KMS-11 (cell line): ENCODE data around the gene AGPAT3.

ENCODE experiments used
- H2AFZ ChIP-seq: fragments of 200-600 bp; sonication (generic); 2 replicates; pipeline ENCODE4 v1.6.1; 2016; ENCODE audit warnings: antibody characterized with exemption, mixed run types, low read depth
- H3K27ac ChIP-seq: fragments of 200-600 bp; sonication (generic); 2 replicates; pipeline ENCODE4 v1.6.1; 2016; ENCODE audit warnings: mild to moderate bottlenecking, mixed run types
- H3K27me3 ChIP-seq: fragments of 200-600 bp; sonication (generic); 2 replicates; pipeline ENCODE4 v1.6.1; 2017; ENCODE audit warnings: mild to moderate bottlenecking, low read depth, mixed run types, moderate library complexity; ENCODE audit not compliant: insufficient read depth
- H3K36me3 ChIP-seq: fragments of 200-600 bp; sonication (generic); 2 replicates; pipeline ENCODE4 v1.6.1; 2017; ENCODE audit warnings: mild to moderate bottlenecking, mixed run types; ENCODE audit not compliant: insufficient read depth
- H3K4me1 ChIP-seq: fragments of 200-600 bp; sonication (generic); 2 replicates; pipeline ENCODE4 v1.6.1; 2016; ENCODE audit warnings: mild to moderate bottlenecking, low read depth, mixed run types; ENCODE audit not compliant: poor library complexity, severe bottlenecking
- H3K4me2 ChIP-seq: fragments of 200-600 bp; sonication (generic); 2 replicates; pipeline ENCODE4 v1.7.0; 2016; ENCODE audit warnings: mild to moderate bottlenecking, mixed run types
- H3K4me3 ChIP-seq: fragments of 200-600 bp; sonication (generic); IDR thresholded peaks from 2 replicates; pipeline ENCODE4 v1.6.1; 2017; ENCODE audit warnings: low read depth, low read length, mixed read lengths; ENCODE audit not compliant: insufficient read depth
- H3K79me2 ChIP-seq: fragments of 200-600 bp; sonication (generic); 2 replicates; pipeline ENCODE4 v1.6.1; 2016; ENCODE audit warnings: low read depth, mixed run types; ENCODE audit not compliant: insufficient read depth
- H3K9ac ChIP-seq: fragments of 200-600 bp; sonication (generic); 2 replicates; pipeline ENCODE4 v1.6.1; 2016; ENCODE audit warnings: mild to moderate bottlenecking, mixed run types
- H4K20me1 ChIP-seq: fragments of 200-600 bp; sonication (generic); 2 replicates; pipeline ENCODE4 v1.6.1; 2016; ENCODE audit warnings: mild to moderate bottlenecking, mixed run types; ENCODE audit not compliant: insufficient read depth
- CTCF ChIP-seq: fragments of 200-600 bp; sonication (generic); conservative IDR thresholded peaks from 2 replicates; pipeline ENCODE4 v1.6.1; 2017; ENCODE audit warnings: low read depth, mild to moderate bottlenecking, antibody characterized with exemption, low read length, moderate library complexity, mixed read lengths

Gene AGPAT3

DNA sequence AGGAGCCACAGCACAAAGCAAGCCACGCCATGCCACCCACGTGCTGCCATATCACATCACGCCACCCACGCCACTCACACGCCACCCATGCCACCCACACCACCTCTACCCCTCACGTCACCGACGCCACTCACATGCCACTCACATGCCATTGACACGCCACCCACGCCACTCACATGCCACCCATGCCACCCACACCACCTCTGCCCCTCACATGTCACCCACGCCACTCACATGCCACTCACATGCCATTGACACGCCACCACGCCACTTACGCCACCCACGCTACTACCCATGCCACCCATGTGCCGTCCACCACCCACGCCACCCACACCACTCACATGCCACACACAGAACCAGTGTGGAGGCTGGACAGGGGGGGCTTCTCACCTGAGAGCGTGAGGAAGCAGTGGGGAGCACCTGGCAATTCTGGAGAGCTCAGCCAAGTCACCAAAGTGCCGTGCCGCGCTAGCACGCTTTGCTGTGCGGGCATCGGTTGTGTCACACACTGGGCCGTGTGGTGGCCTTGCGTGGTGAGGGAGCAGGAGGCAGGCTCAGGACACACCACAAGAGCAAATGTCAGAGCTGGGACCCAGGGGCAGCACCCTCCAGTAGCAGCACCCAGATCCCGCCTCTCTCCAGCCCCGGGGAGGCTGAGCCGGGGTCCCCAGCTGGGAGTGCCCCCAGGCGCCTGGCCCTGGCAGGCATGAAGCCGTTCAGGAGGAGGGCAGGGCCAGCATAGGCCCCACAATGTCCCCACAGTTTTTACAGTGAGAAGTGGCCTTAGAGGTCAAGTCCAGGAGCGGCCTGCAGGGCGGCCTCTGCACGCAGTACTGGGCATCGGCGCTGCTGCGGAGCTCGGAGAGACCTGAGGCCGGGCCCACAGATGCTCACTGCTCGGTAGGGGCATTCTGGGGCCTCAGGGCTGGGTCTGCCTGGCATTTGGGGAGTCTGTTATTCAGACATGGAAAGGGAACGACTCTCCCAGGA is 70.0 kb downstream of the AGPAT3 start:
- Histone ChIP-seq H3K4me2 (no peak overlapping the region), H4K20me1 (0 out of 2 replicates have a peak, but pooled peaks cover 3% of the 10 kb centered on the region), H2AFZ (no peak overlapping the region), H3K27ac (no peak overlapping the region), H3K9ac (no peak overlapping the region), H3K4me1 (no peaks in the 10 kb centered on the region), H3K4me3 (no peak overlapping the region), H3K79me2 (peaks cover 22% of the 10 kb centered on the region; the same call in 1 of the 2 replicates), H3K27me3 (no peaks in the 10 kb centered on the region), H3K36me3 (no peaks in the 10 kb centered on the region)
- no peak for TF ChIP-seq CTCF

GRCh38 chr21:43935711-43936110 is 70.7 kb downstream of the AGPAT3 start:
- Histone ChIP-seq H4K20me1 (0 out of 2 replicates have a peak, but pooled peaks cover 3% of the 10 kb centered on the region), H3K4me3 (no peak overlapping the region), H3K79me2 (peaks cover 22% of the 10 kb centered on the region; the same call in 1 of the 2 replicates), H3K4me1 (no peaks in the 10 kb centered on the region), H3K27me3 (no peaks in the 10 kb centered on the region), H3K27ac (no peak overlapping the region), H3K36me3 (no peaks in the 10 kb centered on the region), H3K4me2 (no peak overlapping the region), H3K9ac (no peak overlapping the region), H2AFZ (no peak overlapping the region)
- no peak for TF ChIP-seq CTCF

DNA sequence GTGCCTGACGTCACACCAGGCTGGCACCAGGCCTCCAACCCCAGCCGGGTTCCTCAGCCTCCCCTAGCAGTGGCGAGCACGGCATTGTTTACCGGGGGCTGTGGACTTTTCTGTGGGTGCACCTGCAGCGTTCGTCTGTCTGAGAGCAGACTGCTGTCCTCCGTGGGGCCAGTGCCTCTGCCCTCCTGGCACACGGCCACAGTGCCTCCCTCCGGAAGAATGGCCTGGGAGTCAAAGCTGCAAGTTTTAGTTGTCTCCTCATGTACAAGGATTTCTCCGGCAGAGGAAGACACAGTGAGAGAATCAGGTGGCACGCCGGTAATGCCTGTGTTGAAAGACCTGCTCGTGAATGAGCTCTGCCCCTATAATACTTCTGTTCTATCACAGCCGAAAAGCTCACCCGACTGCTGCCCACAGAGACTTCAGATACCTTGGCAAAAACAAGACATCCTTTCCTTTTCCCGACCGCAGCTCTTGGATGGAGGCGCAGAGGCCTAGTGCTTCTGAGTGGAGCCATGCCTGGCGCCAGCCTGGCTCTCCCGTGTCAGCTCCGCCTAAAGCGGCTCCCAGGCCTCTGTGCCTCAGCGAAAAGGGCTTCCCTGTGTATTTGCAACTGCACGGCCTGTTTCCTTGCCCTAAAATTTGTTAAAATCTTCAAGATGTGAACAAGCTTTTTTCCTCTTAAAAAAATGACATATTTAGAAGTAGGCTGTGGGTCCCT is 71.4 kb downstream of the AGPAT3 start:
- Histone ChIP-seq H4K20me1 (0 out of 2 replicates have a peak, but pooled peaks cover 3% of the 10 kb centered on the region), H3K79me2 (peaks cover 25% of the 10 kb centered on the region; the same call in 1 of the 2 replicates), H3K27ac (no peak overlapping the region), H3K9ac (no peak overlapping the region), H3K4me2 (no peak overlapping the region), H3K4me1 (no peaks in the 10 kb centered on the region), H3K36me3 (no peaks in the 10 kb centered on the region), H3K4me3 (no peak overlapping the region), H2AFZ (no peak overlapping the region), H3K27me3 (no peaks in the 10 kb centered on the region)
- TF ChIP-seq CTCF: no peak

DNA sequence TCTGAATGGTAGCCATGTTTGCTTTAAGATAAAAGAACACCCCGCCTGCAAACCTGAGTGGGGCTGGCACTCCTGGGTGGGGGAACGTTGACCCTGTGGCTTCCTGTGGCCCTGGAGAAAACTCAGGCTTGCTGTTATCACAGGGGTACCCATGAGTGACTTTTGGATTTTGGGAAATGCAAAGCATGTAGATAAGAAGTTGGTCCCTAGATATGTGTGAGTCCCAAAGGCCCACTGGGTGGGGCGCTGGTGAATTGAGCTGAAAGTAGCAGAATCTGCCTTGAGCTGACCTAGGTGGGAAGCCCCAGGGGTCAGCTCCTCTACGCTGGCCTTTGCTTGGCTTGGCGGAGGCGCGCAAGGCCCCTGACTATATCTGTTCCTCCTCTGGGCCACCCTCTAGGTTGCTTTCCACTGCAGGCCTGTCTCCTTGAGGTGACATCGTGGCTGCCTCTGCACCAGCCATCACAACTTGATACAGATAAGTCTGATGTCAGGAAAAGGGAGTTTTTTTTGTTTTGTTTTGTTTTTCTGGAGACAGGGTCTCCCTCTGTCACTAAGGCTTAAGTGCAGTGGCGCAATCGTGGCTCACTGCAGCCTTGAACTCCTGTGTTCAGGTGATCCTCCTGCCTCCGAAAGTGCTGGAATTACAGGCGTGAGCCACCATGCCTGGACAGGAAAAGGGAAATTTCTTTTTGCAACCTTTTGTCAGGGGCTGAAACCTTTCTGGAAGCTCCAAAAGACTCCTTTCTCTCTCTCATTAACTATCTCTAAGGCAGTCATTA is 72.2 kb downstream of the AGPAT3 start:
- no peak for TF ChIP-seq CTCF
- Histone ChIP-seq H3K4me1 (no peaks in the 10 kb centered on the region), H3K4me3 (no peak overlapping the region), H4K20me1 (0 out of 2 replicates have a peak, but pooled peaks cover 3% of the 10 kb centered on the region), H3K9ac (no peak overlapping the region), H3K4me2 (no peak overlapping the region), H2AFZ (no peak overlapping the region), H3K27ac (no peak overlapping the region), H3K36me3 (no peaks in the 10 kb centered on the region), H3K79me2 (peaks cover 31% of the 10 kb centered on the region; the same call in 1 of the 2 replicates), H3K27me3 (no peaks in the 10 kb centered on the region)
